ENCODE measurements around the gene ZGRF1.
"Not testable (repeated sequence)": the region's sequence is repeated elsewhere in the genome, so short reads cannot be mapped to it uniquely, and the experiment has no call there.

The ZGRF1 gene

DNA sequence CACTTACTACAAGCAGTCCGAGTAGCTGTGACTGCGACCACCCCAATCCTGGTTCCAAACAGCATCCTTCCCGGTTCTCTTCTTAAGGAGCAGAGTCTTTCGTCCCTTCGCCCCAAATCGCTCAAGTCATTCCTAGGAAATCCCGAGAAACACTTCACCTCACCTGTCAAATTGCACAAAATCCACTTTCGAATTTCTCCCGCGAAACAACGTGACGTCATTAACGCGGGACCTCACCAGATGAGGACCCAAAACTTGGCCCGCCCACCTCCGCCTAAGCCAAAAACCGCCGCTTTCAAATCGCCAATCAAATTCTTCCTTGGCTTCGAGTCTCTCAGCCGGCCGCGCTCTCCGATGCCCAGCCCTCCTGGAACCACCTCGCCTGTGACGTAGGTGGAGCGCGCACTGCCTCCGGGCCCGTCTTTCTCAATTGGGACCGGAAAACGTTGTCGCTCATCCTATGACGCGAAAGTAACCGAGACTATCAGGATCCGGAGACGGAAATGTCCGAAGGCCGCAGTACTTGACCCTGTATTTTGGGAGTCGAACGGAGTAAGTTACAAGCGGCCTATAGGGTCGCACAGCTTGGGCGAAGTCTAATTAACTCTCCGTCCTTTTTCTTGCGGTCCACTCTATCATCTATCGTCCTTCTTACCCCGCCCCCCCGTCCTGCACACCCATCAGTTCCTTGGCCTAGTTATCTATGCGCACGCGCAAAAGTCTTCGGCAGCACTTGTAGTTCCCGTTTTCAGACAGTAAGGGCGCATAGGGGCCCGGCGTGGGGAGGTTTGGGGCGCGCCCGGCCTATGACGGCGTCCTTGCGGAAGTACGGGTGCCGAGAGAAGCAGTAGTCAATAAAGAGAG lies at the start of gene ZGRF1, which contains the start of gene LARP7:
TSS of gene ZGRF1 (minus strand) at position 222 of the 864 bp plus-strand sequence. CDS start 3,733 bp downstream, outside the sequence.
TSS of gene LARP7 (plus strand) at position 456 of the 864 bp plus-strand sequence. CDS start 7,527 bp downstream, outside the sequence.
- DNase-seq = peak; percentile 99 to 100

GRCh38 chr4:112680996-112681395 lies 44.3 kb upstream of the ZGRF1 start:
- no peak for TF ChIP-seq GATA1 (IDR thresholded peaks at IDR 0.05; ENCODE audit: low read depth, low read length)
- no peak for TF ChIP-seq POLR2A (IDR thresholded peaks at IDR 0.05; ENCODE audit: low read length)

More for the DNA sequence above, at the start of gene ZGRF1, which contains the start of gene LARP7:
- no peak for TF ChIP-seq GATA1 (IDR thresholded peaks at IDR 0.05; ENCODE audit: low read depth, low read length)
- peak; percentile 77 for TF ChIP-seq POLR2A (IDR thresholded peaks at IDR 0.05; ENCODE audit: low read length)

DNA sequence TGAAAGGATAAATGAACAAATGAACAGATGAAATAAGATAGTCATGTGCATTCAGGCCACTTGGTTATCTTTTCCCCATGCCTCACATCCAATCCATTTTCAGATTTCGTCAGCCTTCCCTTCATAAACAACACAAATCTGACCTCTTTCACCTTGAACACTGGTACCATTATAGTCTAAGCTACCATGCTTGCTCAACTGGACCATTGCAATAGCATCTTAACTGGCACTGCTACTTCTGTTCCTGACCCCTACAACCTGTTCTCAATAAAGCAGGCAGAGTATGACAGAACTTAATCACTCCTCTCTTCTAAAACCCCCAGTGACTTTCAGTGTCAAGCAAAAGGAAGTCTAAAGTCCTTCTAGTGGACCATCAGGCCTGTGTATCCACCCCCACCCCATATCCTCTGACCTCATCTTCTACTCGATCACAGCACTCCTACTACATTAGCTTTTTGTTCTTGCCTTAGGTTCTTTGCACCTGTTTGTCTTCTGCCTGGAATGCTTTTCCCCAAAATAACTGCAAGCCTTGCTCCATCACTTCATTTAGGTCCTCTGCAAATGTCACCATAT lies 40.9 kb upstream of the ZGRF1 start:
- TF ChIP-seq GATA1 (IDR thresholded peaks at IDR 0.05; ENCODE audit: low read depth, low read length) (no peak), POLR2A (IDR thresholded peaks at IDR 0.05; ENCODE audit: low read length) (no peak)
- DNase-seq = peak in 1 of 2 experiments; percentile 30

More at GRCh38 chr4:112680996-112681395, 44.3 kb upstream of the ZGRF1 start:
- no peak for DNase-seq

DNA sequence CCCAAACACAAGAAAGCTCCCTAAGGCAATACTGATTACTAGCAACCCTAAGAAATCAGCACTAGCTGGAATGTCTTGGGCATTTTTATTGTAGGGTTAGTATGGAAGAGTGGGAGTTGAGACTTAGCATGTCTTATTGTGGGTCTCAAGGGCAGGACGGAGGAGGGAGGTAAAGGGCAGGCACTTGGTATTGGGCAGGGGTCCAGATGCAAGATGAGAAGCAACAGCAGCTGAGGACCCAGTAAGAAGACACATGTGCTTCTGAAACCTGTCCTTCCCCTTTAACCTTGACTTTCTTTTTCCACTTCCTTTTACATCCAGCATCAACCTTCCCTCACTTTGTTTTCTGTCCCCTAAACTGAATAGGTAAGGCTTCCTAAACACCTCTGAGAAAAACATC lies 37.7 kb upstream of the ZGRF1 start:
- TF ChIP-seq GATA1 (IDR thresholded peaks at IDR 0.05; ENCODE audit: low read depth, low read length) = no peak
- TF ChIP-seq POLR2A (IDR thresholded peaks at IDR 0.05; ENCODE audit: low read length) = no peak
- no peak for DNase-seq

- TF ChIP-seq GATA1 (IDR thresholded peaks at IDR 0.05; ENCODE audit: low read depth, low read length) (no peak), POLR2A (IDR thresholded peaks at IDR 0.05; ENCODE audit: low read length) (no peak)
- DNase-seq = peak; percentile 39 to 76
These were observed 37.0 kb upstream of the ZGRF1 start for GRCh38 chr4:112673686-112674085.

DNA sequence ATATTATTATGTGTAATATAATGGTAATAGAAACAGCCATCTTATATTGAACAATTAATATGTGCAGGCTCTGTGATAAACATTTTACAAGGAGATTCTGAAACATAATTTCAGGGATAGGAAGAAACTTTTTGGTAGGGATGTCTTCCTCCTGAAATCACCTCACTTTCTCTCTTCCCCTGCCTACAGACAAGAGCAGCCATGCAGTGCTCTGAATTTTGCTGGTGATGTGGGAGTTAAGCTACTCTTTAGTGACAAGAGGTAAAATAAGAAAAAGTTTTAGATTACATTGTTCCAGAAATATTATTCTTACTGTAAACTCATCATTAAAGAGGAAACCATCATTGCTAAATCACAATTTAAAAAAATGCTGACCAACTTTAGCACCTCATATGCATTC lies 36.4 kb upstream of the ZGRF1 start:
- no peak for DNase-seq
- TF ChIP-seq POLR2A (IDR thresholded peaks at IDR 0.05; ENCODE audit: low read length) (no peak), GATA1 (IDR thresholded peaks at IDR 0.05; ENCODE audit: low read depth, low read length) (no peak)

DNA sequence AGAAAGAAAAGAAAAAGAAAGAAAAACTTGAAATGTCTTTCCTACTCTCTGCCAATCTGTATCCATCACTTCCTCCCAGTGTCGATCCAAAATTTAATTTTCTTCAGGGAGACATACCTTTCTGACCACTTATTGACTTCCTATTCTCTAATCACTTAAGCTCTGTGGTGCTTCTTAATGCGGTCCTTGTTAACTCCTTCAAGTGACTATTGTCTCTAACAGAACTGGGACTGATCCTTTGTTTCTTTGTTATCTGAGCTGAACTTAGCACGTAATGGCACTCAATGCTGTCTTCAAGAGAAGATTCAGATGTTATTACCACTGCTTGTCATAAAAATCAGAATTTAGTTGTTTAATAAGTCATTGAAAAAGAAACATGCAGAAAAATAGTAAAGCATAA lies 31.4 kb upstream of the ZGRF1 start:
- TF ChIP-seq GATA1 (IDR thresholded peaks at IDR 0.05; ENCODE audit: low read depth, low read length) (no peak), POLR2A (IDR thresholded peaks at IDR 0.05; ENCODE audit: low read length) (no peak)
- DNase-seq = no peak

DNA sequence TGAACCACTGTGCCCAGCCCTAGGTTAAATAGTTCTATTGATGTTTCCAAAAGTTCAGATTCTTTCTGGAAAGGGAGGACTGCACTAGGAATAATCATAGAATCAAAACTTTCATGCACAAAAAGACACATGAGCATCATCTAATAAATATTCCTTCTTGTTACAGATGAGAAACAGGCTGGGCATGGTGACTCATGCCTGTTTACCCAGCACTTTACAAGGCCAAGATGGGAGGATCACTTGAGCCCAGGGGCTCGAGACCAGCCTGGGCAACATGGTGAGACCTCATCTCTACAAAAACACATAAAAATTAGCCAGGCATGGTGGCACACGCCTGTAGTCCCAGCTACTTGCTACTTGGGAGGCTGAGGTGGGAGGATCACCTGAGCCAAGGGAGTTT lies 27.9 kb upstream of the ZGRF1 start:
- no peak for DNase-seq
- no peak for TF ChIP-seq POLR2A (IDR thresholded peaks at IDR 0.05; ENCODE audit: low read length)
- TF ChIP-seq GATA1 (IDR thresholded peaks at IDR 0.05; ENCODE audit: low read depth, low read length) = no peak

GRCh38 chr4:112656115-112656514 lies 19.4 kb upstream of the ZGRF1 start:
- not testable (repeated sequence) for DNase-seq

GRCh38 chr4:112655270-112655669 lies 18.6 kb upstream of the ZGRF1 start:
- no peak for TF ChIP-seq GATA1 (IDR thresholded peaks at IDR 0.05; ENCODE audit: low read depth, low read length)
- DNase-seq = no peak

GRCh38 chr4:112652216-112652615 lies 15.5 kb upstream of the ZGRF1 start:
- TF ChIP-seq GATA1 (IDR thresholded peaks at IDR 0.05; ENCODE audit: low read depth, low read length) (no peak), POLR2A (IDR thresholded peaks at IDR 0.05; ENCODE audit: low read length) (no peak)
- no peak for DNase-seq

DNA sequence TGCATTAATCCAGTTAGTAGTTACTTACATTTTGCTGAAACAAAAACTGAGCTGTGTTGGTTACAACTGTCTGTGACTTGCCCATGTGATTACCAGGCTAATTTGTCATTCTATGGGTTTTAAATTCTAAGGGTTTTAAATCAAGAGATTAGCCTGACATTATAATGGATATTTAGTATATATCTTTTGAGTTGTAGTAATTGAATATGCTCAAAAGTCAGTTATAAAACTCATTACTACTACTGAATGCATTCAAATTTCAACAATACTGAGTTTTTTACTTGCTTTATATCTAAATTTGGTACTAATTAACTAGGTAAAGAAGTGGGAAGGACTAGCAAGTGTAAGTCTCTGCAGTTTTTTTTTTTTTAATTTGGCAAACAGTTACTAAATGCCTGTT lies 14.9 kb upstream of the ZGRF1 start:
- DNase-seq = no peak
- no peak for TF ChIP-seq GATA1 (IDR thresholded peaks at IDR 0.05; ENCODE audit: low read depth, low read length)
- no peak for TF ChIP-seq POLR2A (IDR thresholded peaks at IDR 0.05; ENCODE audit: low read length)

DNA sequence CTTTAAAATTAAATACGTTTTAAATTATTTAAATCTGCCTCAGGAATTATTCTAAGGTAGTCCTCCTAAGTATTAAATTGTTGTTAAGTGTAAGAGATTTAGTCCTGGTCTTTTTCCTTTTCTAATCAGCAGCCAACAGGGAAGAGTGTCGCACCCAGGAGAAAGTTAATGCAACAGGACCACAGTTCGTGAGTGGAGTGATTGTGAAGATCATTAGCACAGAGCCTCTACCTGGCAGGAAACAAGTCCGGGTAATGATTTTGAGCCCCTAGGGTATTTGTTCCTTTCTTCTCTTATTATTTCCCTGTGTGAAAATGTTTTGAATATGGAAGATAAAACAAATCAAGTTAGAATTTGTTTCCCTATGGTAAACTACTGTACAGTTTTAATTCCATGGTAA lies 13.6 kb upstream of the ZGRF1 start:
- DNase-seq = no peak
- TF ChIP-seq POLR2A (IDR thresholded peaks at IDR 0.05; ENCODE audit: low read length) = no peak
- no peak for TF ChIP-seq GATA1 (IDR thresholded peaks at IDR 0.05; ENCODE audit: low read depth, low read length)

GRCh38 chr4:112649055-112649408 lies 12.3 kb upstream of the ZGRF1 start:
- TF ChIP-seq POLR2A (IDR thresholded peaks at IDR 0.05; ENCODE audit: low read length) = no peak
- TF ChIP-seq GATA1 (IDR thresholded peaks at IDR 0.05; ENCODE audit: low read depth, low read length) = no peak

More at GRCh38 chr4:112649055-112649408, 12.3 kb upstream of the ZGRF1 start:
- DNase-seq = no peak
